Measurements from ENCODE around the gene KDM2B.

GRCh38 chr12:121568971-121569751 is 11.7 kb downstream of the KDM2B start:
- TF ChIP-seq CTCF (conservative IDR thresholded peaks at IDR 0.05 in 1 of 2, IDR thresholded peaks at IDR 0.05 in 1 of 2; ENCODE audit: extremely low read depth in 1 of 2, insufficient read depth in 1 of 2, low read depth in 1 of 2, low read length in 2 of 2) (no peak), EZH2 (IDR thresholded peaks at IDR 0.05; ENCODE audit: borderline replicate concordance, low read length) (no peak)
